C4-2B (cell line): ENCODE data around the gene AMHR2.

Source experiments
- H3K27ac ChIP-seq: fragments of 450-650 bp; 2 replicates; pipeline ENCODE4 v1.5.1; 2017
- CTCF ChIP-seq: fragments of 450-650 bp; conservative IDR thresholded peaks from 2 replicates; pipeline ENCODE4 v1.5.1; 2017; ENCODE audit warnings: mild to moderate bottlenecking
- ZFX ChIP-seq: fragments of 450-650 bp; IDR thresholded peaks from 2 replicates; pipeline ENCODE4 v1.6.1; 2017

AMHR2 gene

GRCh38 chr12:53464685-53465418 is 41.2 kb downstream of the AMHR2 start:
- no peak overlapping the region for H3K27ac ChIP-seq
- TF ChIP-seq ZFX (no peak), CTCF (no peak)

DNA sequence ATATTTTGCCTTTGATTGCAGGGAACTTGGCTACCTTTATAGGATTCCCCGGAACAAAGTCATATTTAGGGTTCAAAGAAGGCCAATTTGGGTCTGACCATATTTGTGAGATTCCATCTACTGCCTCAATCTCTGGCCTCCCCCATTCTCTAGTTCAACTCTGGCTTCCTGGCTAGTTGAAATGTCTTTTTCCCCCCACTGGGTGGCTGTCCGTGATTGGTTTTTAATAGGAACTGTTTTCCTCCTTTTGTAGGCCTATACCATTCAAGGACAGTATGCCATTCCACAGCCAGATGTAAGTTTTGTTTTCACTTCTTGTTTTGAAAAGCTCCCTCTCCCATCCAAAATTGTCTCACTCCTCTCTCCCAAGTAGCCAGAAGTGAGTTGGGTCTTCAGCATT is 42.0 kb downstream of the AMHR2 start:
- no peak overlapping the region for H3K27ac ChIP-seq
- TF ChIP-seq ZFX: no peak
- no peak for TF ChIP-seq CTCF

DNA sequence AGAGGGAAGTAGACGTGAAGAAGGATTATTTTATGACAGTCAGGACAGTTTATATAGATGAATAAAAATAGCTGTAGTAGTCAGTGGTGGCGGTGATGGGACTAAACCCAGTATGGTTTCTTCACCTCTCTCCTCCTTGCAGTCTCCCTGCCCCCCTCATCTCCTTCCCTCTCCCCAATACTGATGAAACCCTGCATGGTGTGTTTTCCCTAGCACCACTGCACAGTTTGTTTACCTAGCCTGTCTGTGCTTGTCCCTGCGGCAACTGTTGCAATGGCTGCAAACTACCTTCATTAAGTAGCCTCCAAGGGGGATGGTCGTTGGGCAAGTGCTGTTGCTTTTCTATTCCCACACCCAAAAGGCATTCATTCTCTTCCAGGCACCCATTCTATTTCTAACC is 43.0 kb downstream of the AMHR2 start:
- no peak overlapping the region for H3K27ac ChIP-seq
- no peak for TF ChIP-seq ZFX
- TF ChIP-seq CTCF: no peak

DNA sequence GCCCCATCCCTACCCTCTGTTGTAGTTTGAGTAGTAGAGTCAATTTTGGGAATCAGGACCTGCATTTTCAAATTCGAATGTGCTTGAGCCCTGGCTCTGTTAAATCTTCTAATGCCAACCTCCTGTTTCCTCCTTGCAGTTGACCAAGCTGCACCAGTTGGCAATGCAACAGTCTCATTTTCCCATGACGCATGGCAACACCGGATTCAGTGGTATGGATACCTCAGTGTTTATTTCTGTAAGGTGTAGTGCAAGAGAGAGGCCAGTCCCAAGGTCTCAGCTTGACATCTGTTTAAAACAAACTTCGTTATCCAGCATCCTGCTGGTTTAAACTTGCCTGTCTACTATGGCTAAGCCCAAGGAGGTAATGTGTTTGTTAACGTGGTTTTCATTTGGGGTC is 43.4 kb downstream of the AMHR2 start:
- TF ChIP-seq CTCF: no peak
- TF ChIP-seq ZFX: no peak
- H3K27ac ChIP-seq: no peak overlapping the region

DNA sequence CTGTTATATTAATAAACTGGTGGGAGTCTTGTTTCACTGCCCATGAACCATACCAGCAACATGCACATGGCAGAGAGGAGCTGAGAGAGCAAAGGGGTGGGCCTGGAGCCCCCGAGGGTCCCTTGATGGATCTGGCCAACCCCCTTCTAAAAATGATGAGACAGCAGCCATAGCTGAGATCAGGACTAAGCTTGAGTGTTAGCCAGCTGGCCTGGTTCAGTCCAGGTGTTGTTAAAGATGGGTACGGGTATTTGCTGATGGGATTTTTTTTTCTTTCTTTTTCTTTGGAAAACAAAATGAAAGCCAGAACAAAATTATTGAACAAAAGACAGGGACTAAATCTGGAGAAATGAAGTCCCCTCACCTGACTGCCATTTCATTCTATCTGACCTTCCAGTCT is 44.2 kb downstream of the AMHR2 start:
- no peak for TF ChIP-seq ZFX
- TF ChIP-seq CTCF: no peak
- H3K27ac ChIP-seq: no peak overlapping the region

- TF ChIP-seq ZFX: no peak
- TF ChIP-seq CTCF: no peak
Observed at GRCh38 chr12:53468282-53468681, 44.6 kb downstream of the AMHR2 start.

GRCh38 chr12:53472056-53472582 is 48.5 kb downstream of the AMHR2 start:
- no peak for TF ChIP-seq CTCF
- TF ChIP-seq ZFX: no peak
- H3K27ac ChIP-seq: no peak overlapping the region

More at GRCh38 chr12:53468282-53468681, 44.6 kb downstream of the AMHR2 start:
- no peak overlapping the region for H3K27ac ChIP-seq
